HG03565 (cell line): ENCODE measurements around the gene ZNF512B.

Experiments
- ATAC-seq: cut with Tn5 transposase; IDR thresholded peaks from one replicate; pipeline ENCODE4 v1.9.1; 2021; ENCODE audit warnings: mild to moderate bottlenecking, moderate library complexity; ENCODE audit not compliant: unreplicated experiment

Gene ZNF512B

GRCh38 chr20:63951398-63952209 lies 18.1 kb downstream of the ZNF512B start:
- ATAC-seq = no peak

GRCh38 chr20:63950701-63951397 lies 18.9 kb downstream of the ZNF512B start:
- no peak for ATAC-seq

GRCh38 chr20:63947638-63948456 lies 21.9 kb downstream of the ZNF512B start:
- no peak for ATAC-seq

GRCh38 chr20:63946986-63947637 lies 22.6 kb downstream of the ZNF512B start:
- no peak for ATAC-seq

- ATAC-seq = no peak
Observed at GRCh38 chr20:63945921-63946920, 23.5 kb downstream of the ZNF512B start.

GRCh38 chr20:63945031-63945658 lies 24.6 kb downstream of the ZNF512B start:
- ATAC-seq = no peak

GRCh38 chr20:63944078-63944941 lies 25.4 kb downstream of the ZNF512B start:
- no peak for ATAC-seq

- ATAC-seq = no peak
Observed at GRCh38 chr20:63943808-63944077, 26.0 kb downstream of the ZNF512B start.

GRCh38 chr20:63942969-63943807 lies 26.5 kb downstream of the ZNF512B start:
- no peak for ATAC-seq

- ATAC-seq = no peak
Observed at GRCh38 chr20:63942250-63942951, 27.3 kb downstream of the ZNF512B start.

GRCh38 chr20:63941282-63942081 lies 28.2 kb downstream of the ZNF512B start:
- ATAC-seq = no peak

GRCh38 chr20:63940472-63941266 lies 29.1 kb downstream of the ZNF512B start:
- ATAC-seq = no peak

- no peak for ATAC-seq
Observed at GRCh38 chr20:63940071-63940471, 29.7 kb downstream of the ZNF512B start.

GRCh38 chr20:63939061-63939935 lies 30.4 kb downstream of the ZNF512B start:
- no peak for ATAC-seq
